HG03520 (cell line): ENCODE data around the gene GLI3.

Source experiments
- ATAC-seq: cut with Tn5 transposase; IDR thresholded peaks from one replicate; pipeline ENCODE4 v1.9.1; 2021; ENCODE audit warnings: mild to moderate bottlenecking, moderate library complexity; ENCODE audit not compliant: unreplicated experiment

The GLI3 gene

GRCh38 chr7:42011846-42012245, 225.2 kb downstream of the GLI3 start:
- ATAC-seq = no peak

- no peak for ATAC-seq
Measured at GRCh38 chr7:42010751-42011150, 226.3 kb downstream of the GLI3 start.

- ATAC-seq = no peak
Measured at GRCh38 chr7:42006801-42007513, 230.1 kb downstream of the GLI3 start.

GRCh38 chr7:42002654-42003053, 234.4 kb downstream of the GLI3 start:
- no peak for ATAC-seq

- ATAC-seq = no peak
Measured at GRCh38 chr7:41999736-42000283, 237.2 kb downstream of the GLI3 start.

GRCh38 chr7:41998041-41998440, 239.0 kb downstream of the GLI3 start:
- no peak for ATAC-seq

GRCh38 chr7:41997151-41997550, 239.9 kb downstream of the GLI3 start:
- no peak for ATAC-seq

- no peak for ATAC-seq
Measured at GRCh38 chr7:41996381-41997035, 240.5 kb downstream of the GLI3 start.

GRCh38 chr7:41995632-41996271, 241.3 kb downstream of the GLI3 start:
- ATAC-seq = no peak

- no peak for ATAC-seq
Measured at GRCh38 chr7:41994746-41995110, 242.3 kb downstream of the GLI3 start.

GRCh38 chr7:41994036-41994745, 242.8 kb downstream of the GLI3 start:
- ATAC-seq = no peak

GRCh38 chr7:41992881-41993867, 243.8 kb downstream of the GLI3 start:
- ATAC-seq = no peak

- no peak for ATAC-seq
Measured at GRCh38 chr7:41984888-41985287, 252.1 kb downstream of the GLI3 start.

GRCh38 chr7:41981046-41982040, 255.7 kb downstream of the GLI3 start:
- ATAC-seq = no peak

- no peak for ATAC-seq
Measured at GRCh38 chr7:41979834-41980307, 257.1 kb downstream of the GLI3 start.

GRCh38 chr7:41978858-41979257, 258.2 kb downstream of the GLI3 start:
- ATAC-seq = no peak

- no peak for ATAC-seq
Measured at GRCh38 chr7:41977661-41978060, 259.3 kb downstream of the GLI3 start.

GRCh38 chr7:41977151-41977651, 259.8 kb downstream of the GLI3 start:
- no peak for ATAC-seq

- no peak for ATAC-seq
Measured at GRCh38 chr7:41976411-41976810, 260.6 kb downstream of the GLI3 start.
